PC-9 (cell line): Measurements from ENCODE around the gene FAM3B. TPM values are rescaled to one million over a fixed set of nuclear protein-coding genes. Genes with fewer than 3 reads are reported as not detected.

ENCODE experiments used
- BruUV-seq: library from RNA; stranded (reverse); fragments of 400-500 nt; replicated peaks from 2 replicates; lab custom pipeline; 2021; lab: Mats Ljungman, UMichigan
- CTCF ChIA-PET: fragments of 300-600 bp; sonication (Branson Sonifier 250); formaldehyde crosslinking; loops from one replicate; lab custom pipeline; 2022; ENCODE audit warnings: antibody characterized with exemption; lab: Charles Lee
- POLR2A ChIA-PET: fragments of 300-600 bp; sonication (Branson Sonifier 250); formaldehyde crosslinking; loops from one replicate; lab custom pipeline; 2022; ENCODE audit warnings: antibody characterized with exemption; ENCODE audit not compliant: unreplicated experiment; lab: Charles Lee
- DNase-seq, 2 experiments: peaks; one replicate each; pipeline versions ENCODE4 v3.0.0 to v3.0.0-alpha.2; 2015 to 2022; ENCODE audit warnings: mixed read lengths in 1 of 2
- H2AFZ ChIP-seq: fragments of 200-600 bp; sonication (generic); 2 replicates; pipeline ENCODE4 v1.8.1; 2017; ENCODE audit warnings: antibody characterized with exemption
- H3F3A ChIP-seq: fragments of 200-600 bp; sonication (generic); 2 replicates; pipeline ENCODE4 v1.8.1; 2017; ENCODE audit warnings: antibody characterized with exemption, mild to moderate bottlenecking, low read depth; ENCODE audit not compliant: insufficient read depth
- H3K27ac ChIP-seq: fragments of 200-600 bp; sonication (generic); 2 replicates; pipeline ENCODE4 v1.6.1; 2016; ENCODE audit warnings: mixed run types
- H3K27me3 ChIP-seq: fragments of 200-600 bp; sonication (generic); 2 replicates; pipeline ENCODE4 v1.6.1; 2016; ENCODE audit warnings: low read depth, mixed run types; ENCODE audit not compliant: insufficient read depth
- H3K36me3 ChIP-seq: fragments of 200-600 bp; sonication (generic); 2 replicates; pipeline ENCODE4 v1.6.1; 2016; ENCODE audit warnings: low read depth, mixed run types
- H3K4me1 ChIP-seq: fragments of 200-600 bp; sonication (generic); replicated peaks from 2 replicates; pipeline ENCODE4 v1.6.1; 2016; ENCODE audit warnings: mixed run types; ENCODE audit not compliant: insufficient read depth
- H3K4me2 ChIP-seq: fragments of 200-600 bp; sonication (generic); 2 replicates; pipeline ENCODE4 v1.6.1; 2017; ENCODE audit warnings: mixed run types
- H3K4me3 ChIP-seq: fragments of 200-600 bp; sonication (generic); 2 replicates; pipeline ENCODE4 v1.6.1; 2016; ENCODE audit warnings: mixed run types
- H3K79me2 ChIP-seq: fragments of 200-600 bp; sonication (generic); 2 replicates; pipeline ENCODE4 v1.6.1; 2017; ENCODE audit warnings: low read depth, mixed run types
- H3K9me2 ChIP-seq: fragments of 200-600 bp; sonication (generic); 2 replicates; pipeline ENCODE4 v1.8.1; 2017; ENCODE audit warnings: mild to moderate bottlenecking; ENCODE audit not compliant: insufficient read depth
- H3K9me3 ChIP-seq: fragments of 200-600 bp; sonication (generic); 2 replicates; pipeline ENCODE4 v1.8.1; 2016; ENCODE audit warnings: low read depth; ENCODE audit not compliant: insufficient read depth
- H4K20me1 ChIP-seq: fragments of 200-600 bp; sonication (generic); 2 replicates; pipeline ENCODE4 v1.8.1; 2017; ENCODE audit not compliant: insufficient read depth
- EZH2 ChIP-seq: fragments of 200-600 bp; sonication (generic); IDR thresholded peaks from 2 replicates; pipeline ENCODE4 v1.8.0; 2017; ENCODE audit warnings: antibody characterized with exemption, low read depth
- intact Hi-C: fragments of 100-400 bp; cut with micrococcal nuclease; formaldehyde crosslinking; loops from one replicate; pipeline ENCODE4 v1.10.0; 2022; ENCODE audit not compliant: unreplicated experiment
- total RNA-seq: library from RNA; stranded (reverse); gene quantifications from 2 replicates; pipeline ENCODE4 v1.2.3, GENCODE V29; 2021
- TF ChIP-seq, protein P1 (sequence below): fragments of 200-600 bp; sonication (generic); conservative IDR thresholded peaks from 2 replicates; pipeline ENCODE4 v1.6.1; 2017; ENCODE audit warnings: mixed run types, antibody characterized with exemption, mild to moderate bottlenecking, moderate library complexity

FAM3B gene
- total RNA-seq, 1 experiment from 2014 or later: not detected

- H3K9me2 ChIP-seq: no peaks in the 10 kb centered on the region
- H3K27me3 ChIP-seq: no peaks in the 10 kb centered on the region; the same call in 1 of the 2 replicates
- POLR2A ChIA-PET: interaction anchor here (0.6 kb wide), 1 partner anchor 13 kb away, joined by 3 read pairs; no protein-coding TSS in a partner anchor
- H3K36me3 ChIP-seq: no peaks in the 10 kb centered on the region
- BruUV-seq: no TSS peak
- intact Hi-C loops: no loop called here
- DNase-seq: no peak
- no peak overlapping the region for H3K27ac ChIP-seq
- H3K79me2 ChIP-seq: no peaks in the 10 kb centered on the region
- no peak overlapping the region for H2AFZ ChIP-seq
- H3K4me3 ChIP-seq: no peak overlapping the region
- H3K4me2 ChIP-seq: no peak overlapping the region
- no peaks in the 10 kb centered on the region for H4K20me1 ChIP-seq
- CTCF ChIA-PET: no interaction called here
- no peaks in the 10 kb centered on the region for H3K4me1 ChIP-seq
- H3K9me3 ChIP-seq: no peaks in the 10 kb centered on the region
- TF ChIP-seq, protein P1, sequence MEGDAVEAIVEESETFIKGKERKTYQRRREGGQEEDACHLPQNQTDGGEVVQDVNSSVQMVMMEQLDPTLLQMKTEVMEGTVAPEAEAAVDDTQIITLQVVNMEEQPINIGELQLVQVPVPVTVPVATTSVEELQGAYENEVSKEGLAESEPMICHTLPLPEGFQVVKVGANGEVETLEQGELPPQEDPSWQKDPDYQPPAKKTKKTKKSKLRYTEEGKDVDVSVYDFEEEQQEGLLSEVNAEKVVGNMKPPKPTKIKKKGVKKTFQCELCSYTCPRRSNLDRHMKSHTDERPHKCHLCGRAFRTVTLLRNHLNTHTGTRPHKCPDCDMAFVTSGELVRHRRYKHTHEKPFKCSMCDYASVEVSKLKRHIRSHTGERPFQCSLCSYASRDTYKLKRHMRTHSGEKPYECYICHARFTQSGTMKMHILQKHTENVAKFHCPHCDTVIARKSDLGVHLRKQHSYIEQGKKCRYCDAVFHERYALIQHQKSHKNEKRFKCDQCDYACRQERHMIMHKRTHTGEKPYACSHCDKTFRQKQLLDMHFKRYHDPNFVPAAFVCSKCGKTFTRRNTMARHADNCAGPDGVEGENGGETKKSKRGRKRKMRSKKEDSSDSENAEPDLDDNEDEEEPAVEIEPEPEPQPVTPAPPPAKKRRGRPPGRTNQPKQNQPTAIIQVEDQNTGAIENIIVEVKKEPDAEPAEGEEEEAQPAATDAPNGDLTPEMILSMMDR: no peak
- no peak for TF ChIP-seq EZH2
- H3F3A ChIP-seq: no peaks in the 10 kb centered on the region
Measured at GRCh38 chr21:41348434-41348833, 31.8 kb downstream of the FAM3B start.

DNA sequence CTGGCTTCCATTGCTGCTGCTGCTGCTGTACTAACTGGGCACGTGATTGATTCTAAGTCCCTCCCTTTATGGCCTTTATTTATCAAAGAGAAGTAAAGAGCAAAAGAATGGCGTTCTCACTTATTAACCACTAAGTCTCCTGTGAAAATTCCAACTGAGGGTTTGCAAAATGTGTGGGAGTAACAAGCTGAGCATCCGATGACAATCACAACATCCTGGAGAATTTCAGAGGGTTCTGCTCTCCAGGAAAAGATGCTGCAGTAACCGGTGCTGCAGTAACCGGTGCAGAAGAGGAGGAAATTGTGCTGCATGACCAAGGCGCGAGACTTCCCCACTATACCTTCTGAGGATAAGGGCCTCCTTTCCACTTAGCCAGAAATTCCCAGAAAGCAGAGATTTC, 32.5 kb downstream of the FAM3B start:
- no peaks in the 10 kb centered on the region for H3K36me3 ChIP-seq
- intact Hi-C loops: no loop called here
- H3K4me2 ChIP-seq: no peak overlapping the region
- no peak overlapping the region for H3K27ac ChIP-seq
- ChIA-PET CTCF (no interaction called here), POLR2A (no interaction called here)
- H3K9me3 ChIP-seq: no peaks in the 10 kb centered on the region
- H3K79me2 ChIP-seq: no peaks in the 10 kb centered on the region
- no peak overlapping the region for H2AFZ ChIP-seq
- BruUV-seq: no TSS peak
- TF ChIP-seq, protein P1: no peak
- no peak for TF ChIP-seq EZH2
- H3K4me1 ChIP-seq: no peaks in the 10 kb centered on the region
- H3K27me3 ChIP-seq: no peaks in the 10 kb centered on the region; the same call in 1 of the 2 replicates
- no peaks in the 10 kb centered on the region for H3K9me2 ChIP-seq
- H3K4me3 ChIP-seq: no peak overlapping the region
- no peaks in the 10 kb centered on the region for H4K20me1 ChIP-seq
- DNase-seq: no peak
- H3F3A ChIP-seq: no peaks in the 10 kb centered on the region

GRCh38 chr21:41349619-41350390, 33.2 kb downstream of the FAM3B start:
- no peaks in the 10 kb centered on the region; the same call in 1 of the 2 replicates for H3K27me3 ChIP-seq
- H3K36me3 ChIP-seq: no peaks in the 10 kb centered on the region
- H3K4me2 ChIP-seq: no peak overlapping the region
- POLR2A ChIA-PET: no interaction called here
- no peaks in the 10 kb centered on the region for H3K9me2 ChIP-seq
- no peak for DNase-seq
- H3K27ac ChIP-seq: no peak overlapping the region
- H4K20me1 ChIP-seq: no peaks in the 10 kb centered on the region
- TF ChIP-seq EZH2: no peak
- TF ChIP-seq, protein P1: no peak
- no TSS peak for BruUV-seq
- H3K9me3 ChIP-seq: no peaks in the 10 kb centered on the region
- H3K4me1 ChIP-seq: no peaks in the 10 kb centered on the region
- H2AFZ ChIP-seq: no peak overlapping the region
- H3K4me3 ChIP-seq: no peak overlapping the region
- no peaks in the 10 kb centered on the region for H3F3A ChIP-seq
- intact Hi-C loops: no loop called here
- H3K79me2 ChIP-seq: no peaks in the 10 kb centered on the region
- CTCF ChIA-PET: no interaction called here
